Posterior cingulate gyrus (tissue), 11 donors: ENCODE data around the gene LRRC71.
A peak's percentile ranks its signal among the peaks of the same experiment; 100 is the strongest.

Experiments used
- DNase-seq, 10 donors: peaks; one replicate each; pipeline versions ENCODE4 v3.0.0 to v3.0.0-alpha.2; 2020 to 2021; ENCODE audit warnings: mixed read lengths in 3 of 10
- intact Hi-C: fragments of 100-400 bp; cut with DNase I; formaldehyde crosslinking; loops from one replicate; pipeline ENCODE4 v1.15.1; 2023

The LRRC71 gene

DNA sequence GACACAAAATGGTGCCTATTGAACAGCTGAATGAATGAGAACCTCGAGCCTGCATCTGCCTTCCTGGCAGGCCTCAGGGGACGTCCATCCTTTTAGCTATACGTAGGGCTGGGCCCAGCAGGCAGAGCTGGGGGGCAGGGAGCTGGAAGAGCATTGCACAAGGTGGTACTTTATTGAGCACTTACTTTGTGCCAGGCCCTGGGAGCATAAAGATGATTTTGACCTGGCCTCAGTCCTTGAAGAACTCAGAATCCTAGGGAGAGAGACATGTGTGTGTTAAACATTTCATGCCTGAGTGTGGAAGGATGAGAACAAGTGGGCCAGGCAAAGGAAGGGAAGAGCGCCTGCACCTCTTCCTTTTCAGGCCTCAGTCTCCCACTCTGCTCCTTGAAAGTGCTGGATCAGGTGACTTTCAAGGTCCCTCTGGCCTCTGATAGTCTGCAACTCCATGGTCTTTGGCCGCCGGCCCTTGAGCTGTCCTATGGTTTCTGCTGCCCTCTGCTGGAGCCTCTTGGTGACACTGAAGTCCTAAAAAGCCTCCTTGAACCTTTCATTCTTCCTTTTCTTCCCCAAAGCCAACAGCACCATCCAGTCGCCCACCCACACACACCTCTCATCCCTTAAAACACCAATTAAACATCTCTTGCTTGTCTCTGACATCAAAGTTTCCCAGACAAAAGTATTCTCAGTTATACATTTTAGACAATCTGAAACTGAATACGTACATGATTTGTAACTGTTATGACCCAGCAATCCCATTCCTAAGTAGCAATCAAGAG lies 30.4 kb upstream of the LRRC71 start:
- intact Hi-C loops: loop anchor here (5.0 to 10.0 kb wide), 2 partner anchors 55 to 93 kb away; no protein-coding TSS in a partner anchor

DNA sequence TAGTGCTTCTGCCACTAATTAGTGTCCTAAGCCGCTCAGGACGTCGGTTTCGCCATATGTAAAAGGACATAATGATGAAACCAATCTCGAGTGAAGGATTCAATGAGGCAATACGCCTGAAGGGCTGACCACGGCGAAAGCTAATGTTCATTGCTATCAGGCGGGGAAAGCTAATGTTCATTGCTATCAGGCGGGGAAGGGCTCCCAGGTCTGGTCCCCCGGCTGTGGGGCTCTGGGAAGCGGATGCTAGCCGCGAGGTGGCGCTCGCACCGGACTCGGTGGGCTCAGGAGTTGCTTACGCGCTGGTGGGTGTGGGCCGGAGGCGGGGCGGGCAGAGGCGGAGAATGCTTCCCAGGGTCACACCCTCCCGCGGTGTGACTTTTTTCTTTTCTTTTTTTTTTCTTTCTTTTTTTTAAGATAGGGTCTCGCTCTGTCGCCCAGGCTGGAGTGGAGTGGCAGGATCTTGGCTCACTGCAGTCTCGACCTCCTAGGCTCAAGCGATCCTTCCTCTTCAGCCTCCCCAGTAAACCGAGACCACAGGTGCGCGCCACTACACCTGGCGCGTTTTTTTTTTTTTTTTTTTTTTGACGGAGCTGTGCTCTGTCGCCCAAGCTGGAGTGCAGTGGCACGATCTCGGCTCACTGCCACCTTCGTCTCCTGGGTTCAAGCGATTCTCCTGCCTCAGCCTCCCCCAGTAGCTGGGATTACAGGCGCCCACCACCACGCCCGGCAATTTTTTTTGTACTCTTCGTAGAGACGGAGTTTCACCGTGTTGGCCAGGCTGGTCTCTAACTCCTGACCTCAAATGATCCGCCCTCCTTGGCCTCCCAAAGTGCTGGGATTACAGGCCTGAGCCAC lies 28.0 kb upstream of the LRRC71 start:
- intact Hi-C loops: loop anchor here (2.0 to 10.0 kb wide), 3 partner anchors 28 to 95 kb away; partner anchors contain the start of gene LRRC71
- peak; percentile 46 to 97 (median 82) for DNase-seq

More for the DNA sequence above, 30.4 kb upstream of the LRRC71 start:
- DNase-seq: peak; percentile 59 to 97 (median 83)

DNA sequence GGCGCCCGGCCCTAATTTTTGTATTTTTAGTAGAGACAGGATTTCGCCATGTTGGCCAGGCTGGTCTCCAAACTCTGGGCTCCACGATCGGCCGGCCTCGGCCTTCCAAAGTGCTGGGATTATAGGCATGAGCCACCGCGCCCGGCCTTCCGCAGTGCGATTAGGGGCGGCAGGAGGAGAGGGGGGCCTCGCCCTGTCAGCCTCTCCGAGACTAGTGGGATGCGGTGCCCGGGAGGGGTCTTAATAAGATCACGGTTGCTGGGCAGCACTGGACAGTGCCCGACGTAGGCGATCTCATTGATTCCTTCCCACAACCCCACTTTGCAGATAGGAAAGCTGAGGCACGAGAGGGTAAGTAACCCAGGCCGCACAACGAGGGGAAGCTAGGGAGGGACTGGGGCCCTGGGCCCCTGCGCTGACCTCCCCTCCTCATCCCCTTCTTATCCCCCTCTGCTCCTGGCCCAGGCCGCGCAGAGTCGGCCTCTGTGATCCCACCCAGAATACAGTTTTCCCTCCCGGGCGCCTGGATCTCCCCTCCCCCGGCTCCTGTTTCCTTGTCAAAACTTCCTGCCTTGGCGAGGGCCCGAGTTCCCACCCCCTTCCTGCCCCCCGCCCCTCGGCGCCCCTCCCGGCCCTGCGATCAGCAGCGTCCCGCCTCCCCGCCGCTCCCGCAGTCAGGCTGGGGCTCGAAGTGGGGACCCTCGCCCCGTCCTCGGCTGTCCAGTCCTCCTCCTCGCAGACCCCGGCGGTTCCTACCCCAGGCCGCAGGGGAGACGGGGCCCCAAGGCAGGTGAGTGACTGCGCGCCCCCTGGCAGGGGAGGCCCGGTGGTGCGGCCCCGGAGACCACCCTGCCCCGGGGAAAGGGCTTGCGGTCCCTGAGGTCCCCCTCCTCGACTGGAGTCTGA lies 27.1 kb upstream of the LRRC71 start, which contains the start of gene PEAR1:
PEAR1 (plus strand) TSS at position 671 of the 906 bp plus-strand sequence. CDS start 10,209 bp downstream, outside the sequence.
- intact Hi-C loops: loop anchor here (2.0 to 10.0 kb wide), 3 partner anchors 28 to 96 kb away; partner anchors contain the start of gene LRRC71
- DNase-seq: peak in 2 of 10 donors; percentile 44 to 61

DNA sequence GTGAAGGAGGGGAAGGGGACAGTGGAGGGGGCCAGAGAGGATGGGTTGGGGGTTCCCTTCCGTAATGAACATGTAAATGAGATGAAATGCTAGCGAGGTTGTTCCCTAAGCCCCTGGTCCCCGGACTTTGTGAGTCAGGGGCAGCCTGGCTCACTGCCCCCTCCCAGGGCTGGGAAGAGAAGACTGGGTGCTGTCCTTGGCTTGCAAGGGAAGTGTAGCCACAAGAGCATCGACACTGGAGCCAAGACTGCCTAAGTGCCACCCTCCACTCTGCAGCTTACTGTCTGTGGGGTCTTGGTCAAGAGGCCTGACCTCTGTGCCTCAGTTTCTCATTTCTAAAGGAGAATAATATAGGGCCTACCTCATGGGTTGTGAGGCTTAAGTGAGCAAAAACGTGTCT lies 26.4 kb upstream of the LRRC71 start:
- peak in 3 of 10 donors; percentile 15 to 56 (median 45) for DNase-seq
- intact Hi-C loops: loop anchor here (5.0 to 10.0 kb wide), 2 partner anchors 59 to 97 kb away; no protein-coding TSS in a partner anchor

DNA sequence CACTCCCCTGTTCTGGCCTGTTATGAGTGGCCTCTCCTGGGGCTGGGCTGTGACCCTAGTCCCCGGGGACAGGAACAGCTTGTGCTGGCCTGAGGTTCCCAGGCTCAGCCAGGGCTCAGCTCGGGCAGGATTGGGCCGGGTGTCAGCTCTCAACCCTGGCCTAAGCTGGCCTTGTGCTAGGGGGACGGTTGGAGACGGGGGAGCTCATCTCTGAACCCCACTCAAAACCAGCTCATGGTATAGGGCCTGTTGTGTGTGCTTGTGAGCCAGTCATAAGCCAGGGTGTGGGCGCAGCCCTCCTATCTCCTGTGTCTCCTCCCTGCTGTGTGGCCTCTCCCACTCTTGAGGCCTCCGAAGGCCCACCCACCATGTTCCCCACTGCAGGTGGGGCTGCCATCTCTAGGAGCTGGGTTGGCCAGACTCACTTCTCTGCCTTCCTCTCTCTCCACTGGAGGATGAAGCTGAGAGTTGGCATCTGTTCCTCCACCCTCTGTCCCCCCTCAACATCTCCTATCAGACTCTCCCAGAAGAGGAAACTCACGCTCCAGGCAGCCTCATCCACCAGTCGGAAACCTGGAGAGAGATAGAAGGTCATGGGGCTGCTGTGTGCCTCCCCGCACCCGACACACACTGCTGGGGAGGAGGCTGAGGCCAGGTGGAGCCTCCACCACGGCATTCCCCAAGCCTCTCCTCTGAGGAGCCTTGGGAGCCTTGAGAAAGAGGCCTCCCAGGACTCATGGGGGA lies 25.5 kb upstream of the LRRC71 start:
- DNase-seq: peak in 3 of 10 donors; percentile 28 to 67 (median 61)
- intact Hi-C loops: loop anchor here (5.0 to 10.0 kb wide), 2 partner anchors 60 to 98 kb away; no protein-coding TSS in a partner anchor

DNA sequence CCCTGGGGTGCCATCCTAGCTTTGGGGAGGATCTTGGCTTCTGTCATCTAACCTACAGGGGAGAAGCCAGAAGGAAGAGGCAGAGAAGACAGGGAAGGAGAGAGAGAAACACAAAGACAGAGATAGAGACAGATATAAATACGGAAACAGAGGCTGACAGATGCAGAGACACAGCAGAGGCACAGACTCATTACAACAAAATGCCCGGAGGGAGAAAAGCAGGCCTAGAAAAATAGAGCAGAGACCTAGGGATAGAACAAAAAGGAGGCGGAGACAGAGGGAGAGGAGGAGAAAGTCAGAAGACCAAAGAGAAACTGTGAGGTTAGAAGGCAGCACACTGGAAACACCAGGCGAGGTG lies 25.0 kb upstream of the LRRC71 start:
- peak in 1 of 10 donors; percentile 7 for DNase-seq
- intact Hi-C loops: loop anchor here (10.0 kb wide), 1 partner anchor 61 kb away; no protein-coding TSS in a partner anchor

DNA sequence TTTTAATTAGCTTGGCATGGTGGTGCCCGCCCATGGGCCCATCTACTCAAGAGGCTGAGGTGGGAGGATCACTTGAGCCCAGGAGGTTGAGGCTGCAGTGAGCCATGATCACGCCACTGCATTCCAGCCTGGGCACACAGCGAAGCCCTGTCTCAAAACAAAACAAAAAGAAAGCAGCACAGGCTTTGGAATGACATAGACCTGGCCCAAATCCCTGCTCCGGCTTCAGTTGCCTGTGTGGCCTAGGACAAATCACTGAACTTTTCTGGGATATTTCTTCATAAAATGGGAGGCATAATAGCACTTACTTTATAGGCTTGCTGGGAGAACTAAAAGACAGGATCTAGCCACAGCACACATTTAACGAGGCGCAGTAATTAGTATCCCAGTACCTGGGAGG lies 24.5 kb upstream of the LRRC71 start:
- DNase-seq: peak in 1 of 10 donors; percentile 39
- intact Hi-C loops: loop anchor here (10.0 kb wide), 1 partner anchor 61 kb away; no protein-coding TSS in a partner anchor

DNA sequence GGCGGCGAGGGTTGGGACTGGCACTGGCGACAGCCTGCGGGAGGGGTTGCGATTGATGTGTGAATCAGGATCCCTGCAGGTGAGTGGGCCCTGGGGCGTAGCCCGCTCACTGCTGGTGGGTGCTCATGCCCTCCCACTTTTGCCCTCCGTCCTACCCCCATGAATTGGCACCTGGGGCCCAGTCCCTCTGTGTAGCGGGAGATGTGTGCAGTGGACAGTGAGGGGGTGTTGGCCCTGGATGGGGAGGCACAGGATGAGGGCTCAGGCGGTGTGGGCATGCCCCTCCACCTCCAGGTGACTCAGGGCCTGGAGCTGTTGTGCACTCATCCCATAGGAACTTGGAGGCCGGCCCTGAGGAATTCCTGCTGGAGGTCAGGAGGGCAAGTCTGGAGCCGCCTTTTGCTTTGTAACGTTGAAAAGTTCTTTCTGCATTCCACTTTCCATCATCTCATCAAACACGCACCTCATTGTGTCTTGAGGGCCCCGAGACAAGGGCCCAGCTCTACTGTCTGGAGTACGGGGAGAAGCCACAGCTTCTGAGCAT lies 23.9 kb upstream of the LRRC71 start:
- intact Hi-C loops: loop anchor here (10.0 kb wide), 1 partner anchor 62 kb away; no protein-coding TSS in a partner anchor
- peak in 3 of 10 donors; percentile 51 to 75 (median 71) for DNase-seq

DNA sequence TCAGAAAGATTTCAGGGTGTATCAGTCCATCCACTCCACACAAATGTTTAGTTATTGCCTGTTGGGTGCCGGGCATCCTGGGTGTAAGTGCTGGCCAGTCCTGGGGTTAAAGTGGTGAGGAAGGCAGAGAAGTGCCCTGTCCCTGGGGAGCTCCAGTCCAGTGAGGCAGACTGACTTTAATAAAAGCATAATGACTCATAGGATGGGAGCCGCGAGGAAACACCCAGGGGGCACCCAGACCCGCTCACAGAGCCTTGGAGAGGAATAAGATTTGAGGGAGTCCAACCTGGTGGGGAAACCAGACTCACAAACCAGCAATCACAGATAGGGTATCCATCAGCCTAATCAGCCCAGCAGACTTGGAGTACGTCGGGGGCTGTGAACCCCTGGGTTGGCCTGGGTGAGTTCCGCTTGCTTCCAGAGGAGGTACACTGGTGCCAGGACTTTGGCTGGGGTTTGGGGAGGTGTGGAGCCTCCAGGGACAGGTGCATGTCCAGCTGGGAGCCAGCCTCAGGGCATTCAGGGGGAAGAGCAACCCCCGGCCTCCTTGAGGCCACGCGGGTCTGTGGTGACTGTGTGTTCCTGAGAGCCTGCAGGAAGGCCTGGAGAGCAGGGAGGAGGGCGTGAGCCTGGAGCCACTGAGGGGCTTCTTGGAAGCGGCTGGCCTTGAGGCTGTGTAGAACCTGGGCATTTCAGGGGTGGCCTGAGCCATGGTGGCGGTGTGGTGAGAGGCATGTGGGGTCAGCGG lies 23.2 kb upstream of the LRRC71 start:
- intact Hi-C loops: loop anchor here (10.0 kb wide), 1 partner anchor 62 kb away; no protein-coding TSS in a partner anchor
- peak in 3 of 10 donors; percentile 53 to 62 (median 55) for DNase-seq

DNA sequence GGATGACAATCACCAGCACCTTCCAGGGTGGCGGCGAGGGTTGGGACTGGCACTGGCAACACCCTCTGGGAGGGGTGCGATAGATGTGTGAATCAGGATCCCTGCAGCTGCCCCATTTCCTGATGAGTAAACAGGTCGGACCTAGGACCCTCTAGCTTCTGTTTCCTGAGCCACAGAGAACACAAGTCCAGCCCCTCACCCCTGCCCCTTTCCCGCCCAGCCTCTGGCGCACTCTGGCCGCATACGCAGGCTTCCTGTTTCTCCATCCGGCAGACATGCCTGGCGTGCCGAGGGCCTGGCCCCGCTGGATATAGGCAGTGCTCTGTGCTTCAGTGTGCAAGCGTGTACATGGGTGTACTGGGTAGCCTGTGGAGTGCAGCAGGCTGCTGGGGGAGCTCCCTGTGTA lies 22.3 kb upstream of the LRRC71 start:
- intact Hi-C loops: loop anchor here (10.0 kb wide), 1 partner anchor 63 kb away; no protein-coding TSS in a partner anchor
- peak in 3 of 10 donors; percentile 31 to 64 (median 41) for DNase-seq

DNA sequence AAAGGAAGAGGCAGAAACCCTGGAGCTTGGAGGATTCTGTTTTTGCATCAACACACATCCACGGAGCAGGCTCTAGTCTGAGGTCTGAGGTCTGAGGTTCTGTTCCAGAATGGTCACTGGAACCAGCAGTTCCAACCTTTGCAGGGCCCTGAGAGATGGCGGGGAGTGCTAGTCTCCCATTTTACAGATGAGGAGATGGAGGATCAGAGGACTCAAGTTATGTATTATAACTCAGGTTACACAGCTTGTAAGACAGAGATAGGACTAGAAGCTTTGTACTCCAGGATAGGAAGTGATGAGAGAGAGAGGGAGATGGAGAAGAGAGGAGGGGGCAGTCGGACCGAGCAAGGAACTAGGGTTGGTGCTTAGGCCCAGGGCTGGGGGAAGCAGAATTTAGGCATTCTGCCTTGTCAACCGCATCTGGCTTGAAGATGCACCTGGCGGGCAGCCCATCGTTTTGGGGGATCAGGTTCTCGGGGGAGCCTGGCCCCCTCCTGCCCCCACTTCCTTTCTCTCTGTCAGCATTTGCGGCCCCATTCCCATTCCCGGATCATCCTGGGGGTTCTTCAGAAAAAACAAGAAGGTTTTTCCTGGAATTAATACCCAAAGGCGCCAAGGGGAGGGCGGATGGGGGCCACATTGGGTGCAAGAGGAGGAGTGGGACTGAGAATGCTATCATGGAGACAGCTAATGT lies 21.3 kb upstream of the LRRC71 start:
- DNase-seq: peak in 3 of 10 donors; percentile 66 to 70 (median 67)
- intact Hi-C loops: loop anchor here (10.0 kb wide), 1 partner anchor 64 kb away; no protein-coding TSS in a partner anchor

DNA sequence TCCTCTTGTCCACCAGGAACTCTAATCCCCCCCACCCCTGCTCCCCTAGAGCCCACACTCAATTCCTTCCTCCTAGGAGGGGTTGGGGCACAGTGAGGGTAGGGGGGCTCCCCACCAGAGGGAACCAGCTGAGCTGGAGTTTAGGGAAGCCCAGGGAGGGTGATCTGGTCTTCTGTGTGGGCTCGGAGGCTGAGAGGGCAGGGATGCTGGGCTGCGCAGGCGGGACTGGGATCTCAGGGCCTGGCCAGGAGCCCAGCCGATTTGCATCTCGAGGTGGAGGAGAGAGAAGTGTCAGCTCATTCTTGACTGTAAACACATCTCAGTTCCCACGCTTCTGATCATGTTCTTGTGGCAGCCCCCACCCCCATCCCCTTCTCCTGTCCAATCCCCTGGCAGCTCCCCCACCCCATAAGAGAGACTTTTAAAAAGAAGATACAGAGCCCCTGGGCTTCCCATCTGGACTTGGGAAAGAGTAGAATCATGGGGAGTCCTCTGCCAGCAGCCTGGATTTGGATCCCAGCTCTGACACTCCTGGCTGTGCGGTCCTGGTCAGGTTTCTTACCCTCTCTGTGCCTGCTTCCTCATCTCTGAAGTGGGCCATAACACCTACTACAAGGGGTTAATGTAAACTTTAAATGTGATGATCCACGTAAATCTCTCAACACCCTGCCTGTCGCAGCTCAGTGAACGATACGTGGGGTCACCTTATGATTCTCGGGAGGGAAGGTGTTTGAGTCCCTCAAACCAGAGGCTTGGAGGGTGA lies 20.3 kb upstream of the LRRC71 start:
- intact Hi-C loops: loop anchor here (10.0 kb wide), 1 partner anchor 65 kb away; no protein-coding TSS in a partner anchor
- peak in 3 of 10 donors; percentile 24 to 73 (median 27) for DNase-seq

DNA sequence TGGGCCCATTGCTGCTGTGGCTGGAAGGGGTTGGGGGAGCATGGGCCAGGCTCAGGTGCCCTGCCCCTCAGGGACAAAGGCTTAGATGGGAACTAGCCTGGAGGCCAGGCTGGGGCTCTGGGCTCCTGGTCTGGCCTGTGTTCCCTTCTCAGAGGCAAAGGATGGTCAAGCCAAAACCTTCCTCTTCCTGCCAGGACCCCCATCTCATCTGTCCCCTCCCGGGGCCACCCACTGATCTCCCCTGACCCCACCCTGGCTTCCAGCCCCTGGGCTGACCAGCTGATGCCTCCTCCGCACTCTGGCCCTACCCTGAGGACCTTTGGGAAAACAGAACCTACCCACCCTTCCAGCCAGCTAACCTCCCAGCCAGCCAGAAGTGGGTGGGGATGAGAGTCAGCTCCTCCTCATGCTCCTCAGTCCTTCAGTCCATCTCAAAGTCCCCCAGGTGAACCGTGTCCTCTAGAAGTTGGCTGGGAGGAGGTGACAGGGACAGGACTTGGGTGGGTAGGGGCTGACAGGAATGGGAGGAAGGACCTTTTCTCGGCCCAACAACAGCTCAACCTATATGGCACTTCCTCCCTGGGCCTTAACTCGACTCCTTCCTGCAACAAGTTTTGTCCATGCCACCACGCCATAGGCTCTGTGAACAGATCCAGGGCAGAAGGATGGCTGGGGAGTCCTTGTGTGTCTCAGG lies 19.4 kb upstream of the LRRC71 start:
- intact Hi-C loops: no loop called here
- peak in 2 of 10 donors; percentile 35 to 63 for DNase-seq

DNA sequence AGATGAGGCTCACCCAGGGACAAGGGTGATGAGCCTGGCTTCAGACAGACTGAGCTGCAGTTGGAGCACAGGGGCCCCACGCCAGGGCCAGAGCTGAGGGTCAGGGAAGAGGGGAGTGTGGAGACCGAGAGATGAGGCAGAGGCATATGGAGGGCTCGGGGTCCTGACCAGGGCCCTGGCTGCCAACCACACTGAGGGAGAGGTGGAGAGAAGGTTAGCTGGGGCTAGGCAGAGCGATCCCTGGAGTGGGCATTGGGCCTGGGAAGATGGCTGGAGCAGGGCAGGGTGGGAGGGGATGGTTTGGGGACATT lies 18.9 kb upstream of the LRRC71 start:
- intact Hi-C loops: no loop called here
- peak in 2 of 10 donors; percentile 3 to 28 for DNase-seq
